ENCODE measurements around the gene LENG8. TPM values are rescaled to one million over a fixed set of nuclear protein-coding genes. Genes with fewer than 3 reads are reported as not detected.

Gene LENG8
- total RNA-seq, 2 donors from 2014 or later = 153 to 200 TPM

- Mint-ChIP-seq H3K9me3 (peaks cover 2% of the 10 kb centered on the region), H3K27me3 (peaks cover 28% of the 10 kb centered on the region), H3K4me1 (peaks cover 18% of the 10 kb centered on the region), H3K4me3 (no peak overlapping the region), H3K27ac (no peak overlapping the region), H3K36me3 (ENCODE audit: low read depth) (no peaks in the 10 kb centered on the region)
- ATAC-seq (replicated peaks) = no peak
Observed at GRCh38 chr19:54418930-54419800, 29.8 kb upstream of the LENG8 start.

GRCh38 chr19:54420068-54420382 is 29.0 kb upstream of the LENG8 start:
- H3K36me3 Mint-ChIP-seq (ENCODE audit: low read depth) = no peaks in the 10 kb centered on the region
- H3K9me3 Mint-ChIP-seq = no peaks in the 10 kb centered on the region
- no peak overlapping the region for H3K27ac Mint-ChIP-seq
- H3K27me3 Mint-ChIP-seq = peaks cover 20% of the 10 kb centered on the region
- no peak for ATAC-seq (replicated peaks)
- no peak overlapping the region for H3K4me3 Mint-ChIP-seq
- peaks cover 15% of the 10 kb centered on the region for H3K4me1 Mint-ChIP-seq

DNA sequence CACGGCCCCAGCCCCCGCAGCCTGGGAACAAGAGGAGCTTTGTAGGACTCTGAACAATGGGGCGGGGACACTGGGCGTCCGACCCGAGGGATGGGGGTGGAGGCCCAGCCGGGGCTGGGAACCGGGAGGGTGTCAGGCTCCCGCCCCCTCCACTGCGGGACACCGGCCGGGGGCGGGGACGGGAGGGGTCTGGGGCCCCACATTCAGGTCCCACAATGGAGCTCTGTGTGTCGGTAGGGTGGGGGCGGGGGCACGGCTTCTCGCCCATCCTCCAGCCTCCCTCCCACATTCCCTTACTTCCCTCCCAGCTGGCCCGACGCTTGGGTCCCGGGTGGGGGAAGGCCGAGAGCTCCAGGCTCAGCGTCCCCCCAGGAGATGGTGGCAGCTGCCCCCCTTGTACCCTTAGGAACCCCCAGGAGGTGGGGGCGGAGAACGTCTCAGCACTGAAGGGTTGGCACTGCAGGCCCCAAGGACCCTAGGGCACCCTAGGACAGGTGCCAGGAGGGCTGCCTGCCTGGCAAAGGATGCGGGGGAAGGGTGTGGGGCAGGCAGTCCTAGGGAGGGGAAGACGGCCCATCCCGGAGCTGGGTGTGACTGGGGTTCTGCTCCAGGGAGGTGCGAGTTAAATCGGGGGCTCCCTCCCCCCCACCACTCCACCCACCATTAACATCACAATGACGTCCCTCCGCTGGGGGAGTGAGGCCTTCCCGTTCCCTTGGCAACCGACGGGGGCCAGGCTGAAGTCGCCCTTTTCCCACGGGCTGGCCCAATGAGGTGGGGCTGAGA is 28.4 kb upstream of the LENG8 start:
- Mint-ChIP-seq H3K4me1 (peaks cover 15% of the 10 kb centered on the region), H3K27me3 (peaks cover 20% of the 10 kb centered on the region), H3K27ac (no peak overlapping the region), H3K9me3 (no peaks in the 10 kb centered on the region), H3K36me3 (ENCODE audit: low read depth) (no peaks in the 10 kb centered on the region), H3K4me3 (no peak overlapping the region)
- ATAC-seq (replicated peaks) = no peak

DNA sequence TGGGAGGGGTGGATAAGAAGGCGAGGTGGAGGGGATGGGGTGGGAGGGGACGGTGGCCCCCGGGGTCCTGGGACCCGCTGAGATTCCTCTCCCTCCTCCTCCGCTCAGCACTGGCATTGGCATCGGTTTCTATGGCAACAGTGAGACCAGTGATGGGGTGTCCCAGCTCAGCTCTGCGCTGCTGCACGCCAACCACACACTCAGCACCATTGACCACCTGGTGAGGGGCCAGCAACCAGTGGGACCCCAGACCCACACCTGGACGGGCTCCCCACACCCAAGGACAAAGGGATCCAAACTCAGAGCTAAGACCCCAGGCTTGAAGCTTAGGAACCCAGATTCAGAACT is 27.9 kb upstream of the LENG8 start:
- H3K4me3 Mint-ChIP-seq = no peak overlapping the region
- no peaks in the 10 kb centered on the region for H3K9me3 Mint-ChIP-seq
- ATAC-seq (replicated peaks) = no peak
- peaks cover 15% of the 10 kb centered on the region for H3K4me1 Mint-ChIP-seq
- peaks cover 16% of the 10 kb centered on the region for H3K27me3 Mint-ChIP-seq
- no peaks in the 10 kb centered on the region for H3K36me3 Mint-ChIP-seq (ENCODE audit: low read depth)
- no peak overlapping the region for H3K27ac Mint-ChIP-seq

GRCh38 chr19:54421521-54421920 is 27.5 kb upstream of the LENG8 start:
- H3K9me3 Mint-ChIP-seq = no peaks in the 10 kb centered on the region
- no peaks in the 10 kb centered on the region for H3K36me3 Mint-ChIP-seq (ENCODE audit: low read depth)
- peaks cover 15% of the 10 kb centered on the region for H3K4me1 Mint-ChIP-seq

GRCh38 chr19:54422136-54422535 is 26.9 kb upstream of the LENG8 start:
- Mint-ChIP-seq H3K9me3 (no peaks in the 10 kb centered on the region), H3K4me3 (no peak overlapping the region), H3K27ac (no peak overlapping the region), H3K36me3 (ENCODE audit: low read depth) (no peaks in the 10 kb centered on the region), H3K4me1 (peaks cover 13% of the 10 kb centered on the region), H3K27me3 (peaks cover 17% of the 10 kb centered on the region)
- ATAC-seq (replicated peaks) = no peak

More at GRCh38 chr19:54421521-54421920, 27.5 kb upstream of the LENG8 start:
- Mint-ChIP-seq H3K27ac (no peak overlapping the region), H3K27me3 (peaks cover 17% of the 10 kb centered on the region), H3K4me3 (no peak overlapping the region)
- no peak for ATAC-seq (replicated peaks)

GRCh38 chr19:54424201-54424600 is 24.8 kb upstream of the LENG8 start:
- H3K4me1 Mint-ChIP-seq = no peaks in the 10 kb centered on the region
- no peak for ATAC-seq (replicated peaks)
- no peak overlapping the region for H3K4me3 Mint-ChIP-seq
- no peaks in the 10 kb centered on the region for H3K9me3 Mint-ChIP-seq
- no peaks in the 10 kb centered on the region for H3K36me3 Mint-ChIP-seq (ENCODE audit: low read depth)
- peaks cover 10% of the 10 kb centered on the region for H3K27me3 Mint-ChIP-seq
- H3K27ac Mint-ChIP-seq = no peak overlapping the region

DNA sequence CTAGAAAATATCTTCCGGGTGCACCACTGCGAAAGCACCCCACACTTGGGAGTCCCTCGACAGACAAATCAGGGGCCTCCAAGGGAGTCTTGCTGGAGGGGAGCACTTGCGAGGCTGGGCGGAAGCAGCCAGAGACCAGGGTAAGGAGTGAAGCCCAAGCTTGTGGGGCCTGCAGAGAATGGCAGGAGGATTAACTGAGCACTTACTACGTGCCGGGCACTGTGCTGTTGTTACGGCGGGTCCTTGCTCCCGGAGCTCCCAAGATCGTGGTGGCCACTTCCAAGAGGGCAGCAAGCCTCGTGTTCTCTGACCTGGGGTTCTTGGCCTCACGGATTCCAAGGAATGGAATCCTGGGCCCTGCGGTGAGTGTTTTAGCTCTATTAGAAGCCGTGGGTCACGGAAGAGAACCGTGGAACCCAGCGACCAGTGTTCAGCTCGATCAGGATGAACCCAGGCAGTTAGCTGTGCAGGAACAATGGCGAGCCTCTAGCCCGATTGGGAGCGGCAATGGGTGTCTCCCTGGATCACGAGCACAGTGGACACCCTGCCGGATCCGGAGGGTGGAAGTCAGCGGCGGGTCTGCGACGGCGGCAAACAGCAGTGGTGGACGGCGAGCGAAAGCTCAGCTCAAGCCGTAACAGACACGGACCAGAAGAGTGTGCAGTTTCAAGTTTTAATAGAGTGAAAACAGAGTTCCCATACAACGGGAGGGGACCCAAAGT is 24.2 kb upstream of the LENG8 start:
- Mint-ChIP-seq H3K27me3 (peaks cover 12% of the 10 kb centered on the region), H3K36me3 (ENCODE audit: low read depth) (no peaks in the 10 kb centered on the region), H3K4me3 (no peak overlapping the region), H3K27ac (no peak overlapping the region), H3K4me1 (no peaks in the 10 kb centered on the region), H3K9me3 (no peaks in the 10 kb centered on the region)
- ATAC-seq (replicated peaks) = no peak

DNA sequence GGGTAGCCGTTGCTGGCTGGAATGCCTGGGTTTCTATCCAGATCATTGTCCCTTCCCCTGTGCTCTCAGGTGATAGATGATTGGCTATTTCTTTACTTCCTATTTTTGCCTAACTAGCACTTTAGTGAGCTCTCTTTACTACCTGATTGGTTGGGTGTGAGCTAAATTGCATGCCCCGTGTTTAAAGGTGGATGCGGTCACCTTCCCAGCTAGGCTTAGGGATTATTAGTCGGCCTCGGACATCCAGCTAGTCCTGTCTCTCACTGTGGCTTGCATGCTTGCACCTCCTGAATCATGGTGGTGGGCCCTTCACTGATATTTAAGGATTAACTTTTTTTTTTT is 23.6 kb upstream of the LENG8 start:
- H3K4me1 Mint-ChIP-seq = no peaks in the 10 kb centered on the region
- no peaks in the 10 kb centered on the region for H3K36me3 Mint-ChIP-seq (ENCODE audit: low read depth)
- peaks cover 12% of the 10 kb centered on the region for H3K27me3 Mint-ChIP-seq
- no peak for ATAC-seq (replicated peaks)
- H3K4me3 Mint-ChIP-seq = no peak overlapping the region
- H3K27ac Mint-ChIP-seq = no peak overlapping the region
- H3K9me3 Mint-ChIP-seq = no peaks in the 10 kb centered on the region

- no peaks in the 10 kb centered on the region for H3K36me3 Mint-ChIP-seq (ENCODE audit: low read depth)
- H3K27me3 Mint-ChIP-seq = peaks cover 16% of the 10 kb centered on the region
- no peak for ATAC-seq (replicated peaks)
- H3K4me1 Mint-ChIP-seq = peaks cover 5% of the 10 kb centered on the region
- no peaks in the 10 kb centered on the region for H3K9me3 Mint-ChIP-seq
- no peak overlapping the region for H3K4me3 Mint-ChIP-seq
- H3K27ac Mint-ChIP-seq = no peak overlapping the region
Observed at GRCh38 chr19:54426291-54426931, 22.6 kb upstream of the LENG8 start.

GRCh38 chr19:54427586-54427985 is 21.4 kb upstream of the LENG8 start:
- no peak for ATAC-seq (replicated peaks)
- Mint-ChIP-seq H3K4me3 (no peak overlapping the region), H3K27me3 (peaks cover 17% of the 10 kb centered on the region), H3K9me3 (no peaks in the 10 kb centered on the region), H3K27ac (no peak overlapping the region), H3K4me1 (peaks cover 6% of the 10 kb centered on the region), H3K36me3 (ENCODE audit: low read depth) (no peaks in the 10 kb centered on the region)

- no peak overlapping the region for H3K27ac Mint-ChIP-seq
- no peaks in the 10 kb centered on the region for H3K36me3 Mint-ChIP-seq (ENCODE audit: low read depth)
- no peak overlapping the region for H3K4me3 Mint-ChIP-seq
- peaks cover 6% of the 10 kb centered on the region for H3K4me1 Mint-ChIP-seq
- no peaks in the 10 kb centered on the region for H3K9me3 Mint-ChIP-seq
- H3K27me3 Mint-ChIP-seq = peaks cover 16% of the 10 kb centered on the region
- no peak for ATAC-seq (replicated peaks)
Observed at GRCh38 chr19:54428323-54429175, 20.4 kb upstream of the LENG8 start.

DNA sequence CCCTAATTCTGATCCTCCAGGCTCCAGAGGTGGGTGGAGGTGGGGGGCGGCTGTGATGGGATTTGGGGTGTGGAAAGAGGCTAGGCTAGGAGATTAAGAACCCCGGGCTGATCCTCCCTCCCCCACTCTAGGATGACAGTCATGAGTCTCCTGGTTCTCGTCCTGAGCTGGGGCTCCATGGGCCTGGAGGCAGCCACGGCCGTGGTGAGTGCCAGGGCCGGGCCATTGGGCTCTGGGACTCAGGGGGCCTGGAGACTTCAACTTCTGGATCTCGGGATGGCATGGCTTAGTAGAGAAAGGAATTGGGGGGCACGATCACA is 19.9 kb upstream of the LENG8 start:
- Mint-ChIP-seq H3K27ac (no peak overlapping the region), H3K27me3 (peaks cover 14% of the 10 kb centered on the region), H3K4me3 (no peak overlapping the region), H3K9me3 (no peaks in the 10 kb centered on the region), H3K36me3 (ENCODE audit: low read depth) (no peaks in the 10 kb centered on the region), H3K4me1 (peaks cover 6% of the 10 kb centered on the region)
- ATAC-seq (replicated peaks) = no peak

Measured in activated T-helper 17 cell treated with anti-CD3 and anti-CD28 coated beads, Interleukin-2, amount 50 U/mL, for 72 hours (primary cell).